ENCODE data around the gene POU4F1.
"Not testable (repeated sequence)": the region's sequence is repeated elsewhere in the genome, so short reads cannot be mapped to it uniquely, and the experiment has no call there.

- not testable (repeated sequence) for TF ChIP-seq CTCF (conservative IDR thresholded peaks at IDR 0.05 in 1 of 2, IDR thresholded peaks at IDR 0.05 in 1 of 2; ENCODE audit: extremely low read depth in 1 of 2, insufficient read depth in 1 of 2, low read depth in 1 of 2, low read length in 2 of 2); EZH2 (IDR thresholded peaks at IDR 0.05; ENCODE audit: borderline replicate concordance, low read length)
Observed at GRCh38 chr13:78647109-78647678, 43.8 kb upstream of the POU4F1 start.

Data from mammary epithelial cell (primary cell).